ENCODE data around the gene PLAC8.
"Not testable (repeated sequence)": the region's sequence is repeated elsewhere in the genome, so short reads cannot be mapped to it uniquely, and the experiment has no call there.

PLAC8 gene

DNA sequence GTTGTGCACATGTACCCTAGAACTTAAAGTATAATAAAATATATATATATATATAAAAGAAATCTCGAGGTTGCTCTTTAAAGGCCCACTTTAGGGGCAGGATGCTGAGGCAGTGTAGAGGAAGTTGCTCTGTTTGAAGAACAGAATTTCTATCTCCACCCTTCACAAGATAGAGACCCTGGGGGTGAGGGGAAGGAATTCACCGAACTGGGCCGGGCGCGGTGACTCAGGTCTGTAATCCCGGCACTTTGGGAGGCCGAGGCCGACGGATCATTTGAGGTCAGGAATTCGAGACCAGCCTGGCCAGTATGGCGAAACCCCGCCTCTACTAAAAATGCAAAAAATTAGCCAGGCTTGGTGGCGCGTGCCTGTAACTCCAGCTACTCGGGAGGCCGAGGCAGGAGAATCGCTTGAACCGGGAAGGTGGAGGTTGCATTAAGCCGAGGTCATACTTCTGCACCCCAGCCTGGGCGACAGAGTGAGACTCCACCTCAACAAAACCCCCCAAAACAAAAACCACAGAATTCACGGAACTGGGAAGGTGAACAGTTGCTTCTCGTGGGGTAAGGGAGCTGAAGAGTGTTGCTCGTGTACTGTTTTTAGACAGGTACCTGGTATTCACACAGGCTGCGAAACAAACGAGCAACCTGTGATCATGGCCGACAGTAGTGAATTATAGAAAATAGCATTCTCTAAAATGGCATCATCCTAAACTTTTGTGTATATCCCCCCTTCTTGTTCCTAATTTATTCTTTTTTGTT, 6.2 kb downstream of the PLAC8 start:
- peak overlapping the region; percentile 68 for H3K4me3 ChIP-seq (ENCODE audit: low read depth, low read length)
- TF ChIP-seq, protein P1, sequence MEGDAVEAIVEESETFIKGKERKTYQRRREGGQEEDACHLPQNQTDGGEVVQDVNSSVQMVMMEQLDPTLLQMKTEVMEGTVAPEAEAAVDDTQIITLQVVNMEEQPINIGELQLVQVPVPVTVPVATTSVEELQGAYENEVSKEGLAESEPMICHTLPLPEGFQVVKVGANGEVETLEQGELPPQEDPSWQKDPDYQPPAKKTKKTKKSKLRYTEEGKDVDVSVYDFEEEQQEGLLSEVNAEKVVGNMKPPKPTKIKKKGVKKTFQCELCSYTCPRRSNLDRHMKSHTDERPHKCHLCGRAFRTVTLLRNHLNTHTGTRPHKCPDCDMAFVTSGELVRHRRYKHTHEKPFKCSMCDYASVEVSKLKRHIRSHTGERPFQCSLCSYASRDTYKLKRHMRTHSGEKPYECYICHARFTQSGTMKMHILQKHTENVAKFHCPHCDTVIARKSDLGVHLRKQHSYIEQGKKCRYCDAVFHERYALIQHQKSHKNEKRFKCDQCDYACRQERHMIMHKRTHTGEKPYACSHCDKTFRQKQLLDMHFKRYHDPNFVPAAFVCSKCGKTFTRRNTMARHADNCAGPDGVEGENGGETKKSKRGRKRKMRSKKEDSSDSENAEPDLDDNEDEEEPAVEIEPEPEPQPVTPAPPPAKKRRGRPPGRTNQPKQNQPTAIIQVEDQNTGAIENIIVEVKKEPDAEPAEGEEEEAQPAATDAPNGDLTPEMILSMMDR (IDR thresholded peaks at IDR 0.05; ENCODE audit: insufficient read depth, low read depth, low read length, missing control alignments): no peak
- peak; percentile 28 for DNase-seq (ENCODE audit: low read depth)

DNA sequence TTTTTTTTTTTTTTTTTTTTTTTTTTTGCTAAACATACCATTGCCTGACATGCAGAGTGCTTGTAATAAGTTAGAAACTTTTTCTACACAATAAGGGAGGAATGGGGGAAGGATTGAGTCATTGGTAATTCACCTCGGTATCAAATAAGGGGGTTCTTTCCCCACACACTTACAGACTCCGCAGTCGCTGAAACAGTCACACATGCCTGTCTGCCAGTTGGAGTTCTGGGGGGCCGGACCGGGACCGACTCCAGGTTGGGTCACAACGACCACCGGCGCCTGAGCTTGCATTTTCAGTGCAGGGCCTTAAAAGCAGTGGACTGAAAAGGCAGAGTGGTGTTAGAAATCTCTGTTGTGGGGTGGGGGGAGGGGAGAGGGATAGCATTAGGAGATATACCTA, 6.9 kb downstream of the PLAC8 start:
- TF ChIP-seq, protein P1 (IDR thresholded peaks at IDR 0.05; ENCODE audit: insufficient read depth, low read depth, low read length, missing control alignments): no peak
- peak overlapping the region; percentile 68 for H3K4me3 ChIP-seq (ENCODE audit: low read depth, low read length)
- peak; percentile 46 for DNase-seq (ENCODE audit: low read depth)

DNA sequence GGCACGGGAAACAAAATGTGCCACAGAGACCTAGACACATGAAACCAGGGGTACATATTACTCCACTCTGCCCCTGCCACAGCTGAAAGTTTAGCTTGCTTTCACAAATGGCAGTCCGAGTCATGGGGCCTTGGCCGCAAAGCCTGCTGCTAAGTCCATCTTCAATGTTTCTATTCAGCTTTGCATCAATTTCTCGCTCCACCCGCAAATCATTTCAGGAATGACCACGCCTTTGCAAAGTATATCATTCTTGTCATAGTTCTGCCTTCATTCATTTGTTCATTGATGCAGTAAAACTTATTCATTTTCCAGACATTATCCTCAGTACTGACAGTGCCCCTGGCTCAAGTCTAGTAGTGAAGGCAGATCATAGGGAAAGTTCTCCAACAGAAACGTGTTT, 9.5 kb downstream of the PLAC8 start:
- H3K4me3 ChIP-seq (ENCODE audit: low read depth, low read length): no peak overlapping the region
- TF ChIP-seq, protein P1 (IDR thresholded peaks at IDR 0.05; ENCODE audit: insufficient read depth, low read depth, low read length, missing control alignments): no peak
- DNase-seq (ENCODE audit: low read depth): no peak

DNA sequence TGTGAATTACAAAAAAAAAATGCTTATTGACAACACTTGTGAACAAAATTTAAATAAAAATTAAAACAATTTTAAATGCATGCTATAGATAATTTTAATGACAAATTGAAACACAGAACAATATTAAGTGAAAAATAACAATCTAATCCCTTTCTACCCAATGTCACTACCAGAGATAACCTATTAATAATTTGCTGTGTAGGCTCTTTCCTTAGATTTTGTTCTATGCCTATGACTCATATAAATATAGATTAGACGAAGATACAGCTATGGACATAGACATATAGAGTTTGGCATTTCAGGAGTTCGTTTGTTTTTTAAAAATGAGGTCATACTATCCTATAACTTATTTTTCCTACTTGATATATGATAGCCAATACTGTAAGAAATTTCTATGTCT, 18.1 kb downstream of the PLAC8 start:
- H3K4me3 ChIP-seq (ENCODE audit: low read depth, low read length): no peak overlapping the region
- TF ChIP-seq, protein P1 (IDR thresholded peaks at IDR 0.05; ENCODE audit: insufficient read depth, low read depth, low read length, missing control alignments): no peak
- no peak for DNase-seq (ENCODE audit: low read depth)

DNA sequence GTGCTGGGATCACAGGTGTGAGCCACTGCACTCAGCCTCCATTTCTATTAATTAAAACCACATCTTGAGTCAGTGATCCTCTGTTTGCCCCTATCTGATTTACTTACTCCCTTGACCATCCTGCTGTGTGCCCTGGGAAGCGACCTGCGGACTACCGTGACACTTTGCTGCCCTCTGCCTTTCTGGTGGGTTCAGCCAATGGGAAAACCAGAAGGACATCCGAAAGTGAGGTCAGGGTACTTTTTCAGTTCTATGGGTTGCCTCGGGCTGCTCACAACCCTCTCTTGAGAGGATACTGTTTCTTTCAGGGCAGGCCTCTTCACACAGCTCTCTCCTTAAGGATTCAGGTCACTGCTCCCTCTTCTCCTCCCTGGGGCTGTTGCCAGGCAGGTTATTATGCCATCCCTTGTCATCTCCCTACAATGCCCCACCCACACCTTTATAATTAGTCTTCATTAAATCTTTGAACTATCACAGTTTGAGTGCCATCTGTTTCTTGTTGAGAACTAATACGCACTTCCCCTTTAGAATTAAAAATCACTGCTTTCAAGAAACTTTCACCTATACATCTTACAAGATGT, 21.4 kb downstream of the PLAC8 start:
- no peak overlapping the region for H3K4me3 ChIP-seq (ENCODE audit: low read depth, low read length)
- DNase-seq (ENCODE audit: low read depth): no peak
- TF ChIP-seq, protein P1 (IDR thresholded peaks at IDR 0.05; ENCODE audit: insufficient read depth, low read depth, low read length, missing control alignments): no peak

DNA sequence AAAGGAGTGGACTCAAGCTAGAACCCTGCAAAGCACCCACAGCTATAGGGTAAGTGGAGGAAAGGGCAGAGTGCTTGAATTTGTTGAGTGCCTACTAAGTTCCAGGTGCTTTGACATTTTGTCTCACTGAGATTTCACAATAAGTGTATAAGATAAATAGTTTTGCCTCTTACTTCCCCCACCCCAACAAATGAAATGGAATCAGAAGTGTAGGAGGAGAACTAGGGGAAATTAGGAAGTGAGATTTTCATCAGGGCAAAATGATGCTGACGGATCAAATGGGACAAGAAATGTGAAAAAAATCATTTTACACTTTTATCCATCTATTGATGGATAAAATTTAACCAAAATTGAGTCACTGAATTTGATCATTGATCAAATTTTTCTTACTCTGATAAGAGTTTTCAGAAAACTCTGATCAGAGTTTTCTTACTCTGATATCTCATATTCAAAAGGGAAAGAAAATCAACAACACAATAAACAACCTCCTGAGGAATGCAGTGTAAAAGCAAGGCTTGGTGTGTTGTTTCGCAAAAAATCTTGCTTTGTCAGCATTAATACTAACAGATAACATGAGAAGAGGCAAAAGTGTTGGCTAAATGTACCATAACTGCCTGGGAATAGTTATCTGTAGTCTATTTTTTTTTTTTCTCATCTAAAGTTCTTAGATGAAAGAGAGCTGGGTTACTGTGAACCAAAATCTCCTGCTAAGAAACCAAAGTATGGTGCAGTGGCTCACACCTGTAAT, 24.9 kb downstream of the PLAC8 start:
- no peak overlapping the region for H3K4me3 ChIP-seq (ENCODE audit: low read depth, low read length)
- TF ChIP-seq, protein P1 (IDR thresholded peaks at IDR 0.05; ENCODE audit: insufficient read depth, low read depth, low read length, missing control alignments): no peak
- DNase-seq (ENCODE audit: low read depth): no peak

DNA sequence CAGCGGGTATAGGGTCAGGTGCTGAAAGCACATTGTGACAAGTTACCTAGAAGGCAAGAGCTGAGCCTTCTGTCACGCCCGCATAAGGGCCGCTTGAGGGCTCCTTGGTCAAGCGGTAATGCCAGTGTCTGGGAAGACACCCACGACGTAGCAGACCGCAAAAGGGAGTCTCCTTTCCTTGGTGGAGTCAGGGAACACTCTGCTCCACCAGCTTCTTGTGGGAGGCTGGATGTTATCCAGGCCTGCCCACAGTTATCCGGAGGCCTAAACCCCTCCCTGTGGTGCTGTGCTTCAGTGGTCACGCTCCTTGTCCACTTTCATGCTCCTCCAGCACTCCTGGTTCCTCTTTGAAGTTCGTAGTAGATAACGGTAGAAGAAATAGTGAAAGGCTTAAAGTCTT, 29.6 kb downstream of the PLAC8 start:
- H3K4me3 ChIP-seq (ENCODE audit: low read depth, low read length); DNase-seq (ENCODE audit: low read depth): not testable (repeated sequence)
